ENCODE results near the gene C4orf50. TPM values are rescaled to one million over a fixed set of nuclear protein-coding genes. Genes with fewer than 3 reads are reported as not detected.

C4orf50 gene
- total RNA-seq, 3 donors from 2014 or later, result 0.07 to 0.73 (median 0.09) TPM

DNA sequence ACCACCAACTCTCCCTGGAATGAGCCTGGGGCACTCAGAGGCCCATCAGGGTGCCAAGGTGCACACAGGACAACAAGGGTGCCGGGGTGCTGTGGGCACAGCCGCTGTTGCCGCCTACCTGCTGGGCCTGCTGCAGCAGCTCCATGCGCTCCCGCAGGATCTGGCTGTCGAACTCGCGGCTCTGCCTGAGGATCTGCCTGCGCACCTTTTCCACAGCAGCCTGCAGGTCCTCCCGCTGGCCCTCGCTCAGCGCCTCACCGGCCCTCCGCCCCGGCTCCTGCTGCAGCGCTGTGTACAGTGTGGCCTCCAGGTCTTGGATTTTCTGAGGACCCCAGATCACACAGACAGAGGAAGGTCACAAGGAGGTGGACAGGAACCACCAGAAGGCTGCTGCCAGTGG, 17.6 kb upstream of the C4orf50 start:
- ATAC-seq, result no peak

GRCh38 chr4:6033381-6033780, 15.2 kb upstream of the C4orf50 start:
- Histone ChIP-seq H3K4me3 (no peak overlapping the region), H3K4me1 (ENCODE audit: low read depth) (no peaks in the 10 kb centered on the region), H3K9me3 (no peaks in the 10 kb centered on the region), H3K36me3 (ENCODE audit: low read depth) (no peaks in the 10 kb centered on the region)
- TF ChIP-seq, protein P1, sequence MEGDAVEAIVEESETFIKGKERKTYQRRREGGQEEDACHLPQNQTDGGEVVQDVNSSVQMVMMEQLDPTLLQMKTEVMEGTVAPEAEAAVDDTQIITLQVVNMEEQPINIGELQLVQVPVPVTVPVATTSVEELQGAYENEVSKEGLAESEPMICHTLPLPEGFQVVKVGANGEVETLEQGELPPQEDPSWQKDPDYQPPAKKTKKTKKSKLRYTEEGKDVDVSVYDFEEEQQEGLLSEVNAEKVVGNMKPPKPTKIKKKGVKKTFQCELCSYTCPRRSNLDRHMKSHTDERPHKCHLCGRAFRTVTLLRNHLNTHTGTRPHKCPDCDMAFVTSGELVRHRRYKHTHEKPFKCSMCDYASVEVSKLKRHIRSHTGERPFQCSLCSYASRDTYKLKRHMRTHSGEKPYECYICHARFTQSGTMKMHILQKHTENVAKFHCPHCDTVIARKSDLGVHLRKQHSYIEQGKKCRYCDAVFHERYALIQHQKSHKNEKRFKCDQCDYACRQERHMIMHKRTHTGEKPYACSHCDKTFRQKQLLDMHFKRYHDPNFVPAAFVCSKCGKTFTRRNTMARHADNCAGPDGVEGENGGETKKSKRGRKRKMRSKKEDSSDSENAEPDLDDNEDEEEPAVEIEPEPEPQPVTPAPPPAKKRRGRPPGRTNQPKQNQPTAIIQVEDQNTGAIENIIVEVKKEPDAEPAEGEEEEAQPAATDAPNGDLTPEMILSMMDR (IDR thresholded peaks at IDR 0.05), result no peak
- no peak for DNase-seq
- ATAC-seq, result no peak
- intact Hi-C loops (cut with DNase I, micrococcal nuclease), result no loop called here

More for the DNA sequence above, 17.6 kb upstream of the C4orf50 start:
- DNase-seq, result no peak
- H3K9me3 ChIP-seq, result no peaks in the 10 kb centered on the region
- no peaks in the 10 kb centered on the region for H3K4me1 ChIP-seq (ENCODE audit: low read depth)
- intact Hi-C loops (cut with DNase I, micrococcal nuclease), result no loop called here
- H3K36me3 ChIP-seq (ENCODE audit: low read depth), result no peaks in the 10 kb centered on the region
- TF ChIP-seq, protein P1 (IDR thresholded peaks at IDR 0.05), result no peak
- no peak overlapping the region for H3K4me3 ChIP-seq

GRCh38 chr4:6032249-6033244, 14.3 kb upstream of the C4orf50 start:
- Histone ChIP-seq H3K36me3 (ENCODE audit: low read depth) (no peaks in the 10 kb centered on the region), H3K4me1 (ENCODE audit: low read depth) (no peaks in the 10 kb centered on the region), H3K4me3 (no peak overlapping the region), H3K9me3 (no peaks in the 10 kb centered on the region)
- no peak for DNase-seq
- ATAC-seq, result no peak
- TF ChIP-seq, protein P1 (IDR thresholded peaks at IDR 0.05), result no peak
- intact Hi-C loops (cut with DNase I, micrococcal nuclease), result no loop called here

DNA sequence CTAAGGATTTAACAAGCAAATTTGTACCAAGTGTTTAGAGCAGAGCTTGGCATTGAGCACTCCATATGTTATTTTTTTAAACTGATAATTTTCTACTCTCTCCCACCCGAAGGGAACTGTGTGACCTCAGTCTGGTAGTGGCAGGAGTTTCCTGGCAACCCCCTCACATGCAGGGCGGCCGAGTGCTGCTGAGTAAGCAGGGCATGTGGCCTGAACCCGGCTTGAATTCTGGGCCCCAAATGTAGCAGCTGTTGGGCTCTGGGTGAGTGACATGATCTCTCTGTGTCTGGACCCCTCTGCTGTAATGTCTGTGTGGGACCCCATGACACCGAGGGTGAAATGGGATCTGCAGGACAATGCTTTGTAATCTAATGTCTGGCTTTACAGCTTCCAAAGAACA, 13.6 kb upstream of the C4orf50 start:
- Histone ChIP-seq H3K36me3 (ENCODE audit: low read depth) (no peaks in the 10 kb centered on the region), H3K4me1 (ENCODE audit: low read depth) (no peaks in the 10 kb centered on the region), H3K4me3 (no peak overlapping the region), H3K9me3 (no peaks in the 10 kb centered on the region)
- DNase-seq (no peak), ATAC-seq (no peak)
- intact Hi-C loops (cut with DNase I, micrococcal nuclease), result no loop called here
- TF ChIP-seq, protein P1 (IDR thresholded peaks at IDR 0.05), result no peak

DNA sequence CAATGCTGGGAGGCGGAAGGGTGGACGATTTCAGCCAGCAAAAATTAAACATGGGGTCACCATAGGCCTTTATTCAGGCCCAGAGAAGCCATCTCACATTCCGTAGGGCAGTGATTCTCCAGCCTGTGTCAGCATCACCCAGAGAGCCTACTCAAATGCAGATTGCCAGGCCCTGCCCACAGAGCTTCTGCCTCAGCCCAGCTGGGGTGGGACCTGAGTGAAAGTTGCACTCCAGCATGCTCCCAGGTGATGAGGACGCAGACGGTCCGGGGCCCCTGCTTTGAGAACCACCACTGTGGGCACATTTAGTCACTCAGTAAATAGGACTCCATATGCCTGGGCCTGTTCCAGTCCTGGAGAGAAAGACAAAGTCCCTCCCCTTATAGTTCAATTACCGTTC, 12.4 kb upstream of the C4orf50 start:
- no peaks in the 10 kb centered on the region for H3K36me3 ChIP-seq (ENCODE audit: low read depth)
- TF ChIP-seq, protein P1 (IDR thresholded peaks at IDR 0.05), result no peak
- no peak for ATAC-seq
- intact Hi-C loops (cut with DNase I, micrococcal nuclease), result no loop called here
- no peak for DNase-seq
- H3K4me3 ChIP-seq, result no peak overlapping the region
- no peaks in the 10 kb centered on the region for H3K9me3 ChIP-seq
- H3K4me1 ChIP-seq (ENCODE audit: low read depth), result no peaks in the 10 kb centered on the region
